WTC11 (cell line): ENCODE data around the gene PPM1L. TPM values are rescaled to one million over a fixed set of nuclear protein-coding genes. Genes with fewer than 3 reads are reported as not detected.

Source experiments
- ATAC-seq: fragments of 200-7000 bp; cut with Tn5 transposase; 2 replicates; pipeline ENCODE4 v1.10.0; 2021; ENCODE audit warnings: mild to moderate bottlenecking, moderate library complexity
- CTCF ChIA-PET: fragments of 300-600 bp; sonication (Branson Sonifier 250); formaldehyde crosslinking; loops from one replicate; lab custom pipeline; 2021; ENCODE audit warnings: antibody characterized with exemption; lab: Charles Lee
- POLR2A ChIA-PET: fragments of 350-600 bp; sonication (Branson Sonifier 250); formaldehyde crosslinking; loops from one replicate; lab custom pipeline; 2021; ENCODE audit warnings: antibody characterized with exemption; lab: Charles Lee
- DNase-seq: peaks from one replicate; pipeline ENCODE4 v3.0.0; 2021; ENCODE audit warnings: low spot score
- H3K27ac Mint-ChIP-seq: 2 replicates; pipeline ENCODE4 v1.8.0; 2021; ENCODE audit warnings: mixed read lengths
- H3K27me3 Mint-ChIP-seq: 2 replicates; pipeline ENCODE4 v1.8.0; 2021; ENCODE audit warnings: low read depth, mild to moderate bottlenecking, moderate library complexity, mixed read lengths
- H3K36me3 Mint-ChIP-seq: 2 replicates; pipeline ENCODE4 v1.8.0; 2021; ENCODE audit warnings: mixed read lengths
- H3K4me1 Mint-ChIP-seq: 2 replicates; pipeline ENCODE4 v1.8.0; 2022; ENCODE audit warnings: mixed read lengths
- H3K4me3 Mint-ChIP-seq: 2 replicates; pipeline ENCODE4 v1.8.0; 2021; ENCODE audit warnings: mild to moderate bottlenecking, moderate library complexity, mixed read lengths
- H3K9me3 Mint-ChIP-seq: 2 replicates; pipeline ENCODE4 v1.8.0; 2021; ENCODE audit warnings: mixed read lengths
- ATF3 ChIP-seq: sonication (generic); formaldehyde crosslinking; conservative IDR thresholded peaks from 2 replicates; pipeline ENCODE4 v1.8.1; 2022; ENCODE audit warnings: mild to moderate bottlenecking, missing genetic modification reagents
- CREM ChIP-seq: sonication (generic); formaldehyde crosslinking; IDR thresholded peaks from 2 replicates; pipeline ENCODE4 v1.8.1; 2022; ENCODE audit warnings: mild to moderate bottlenecking, missing genetic modification reagents, moderate library complexity
- ERG ChIP-seq: fragments of 250-450 bp; sonication (Bioruptor Pico); IDR thresholded peaks from 2 replicates; pipeline ENCODE4 v1.8.0; 2021; ENCODE audit warnings: mild to moderate bottlenecking
- ESRRA ChIP-seq: sonication (generic); formaldehyde crosslinking; IDR thresholded peaks from 2 replicates; pipeline ENCODE4 v1.8.1; 2022; ENCODE audit warnings: mild to moderate bottlenecking, missing genetic modification reagents, borderline replicate concordance
- MYBL2 ChIP-seq: sonication (generic); formaldehyde crosslinking; IDR thresholded peaks from 2 replicates; pipeline ENCODE4 v1.8.1; 2023; ENCODE audit warnings: mild to moderate bottlenecking, moderate library complexity, missing genetic modification reagents
- NR1H2 ChIP-seq: sonication (generic); formaldehyde crosslinking; IDR thresholded peaks from 2 replicates; pipeline ENCODE4 v1.9.0; 2021; ENCODE audit warnings: mild to moderate bottlenecking, moderate library complexity, missing genetic modification reagents
- PRRX2 ChIP-seq: fragments of 250-450 bp; sonication (Bioruptor Pico); IDR thresholded peaks from 2 replicates; pipeline ENCODE4 v1.8.0; 2021; ENCODE audit warnings: mild to moderate bottlenecking
- RELA ChIP-seq: sonication (generic); formaldehyde crosslinking; IDR thresholded peaks from 2 replicates; pipeline ENCODE4 v1.8.1; 2022; ENCODE audit warnings: missing genetic modification reagents, mild to moderate bottlenecking, borderline replicate concordance
- RORB ChIP-seq: fragments of 250-450 bp; sonication (Bioruptor Pico); IDR thresholded peaks from 2 replicates; pipeline ENCODE4 v1.9.0; 2021; ENCODE audit warnings: mild to moderate bottlenecking
- SOX15 ChIP-seq: fragments of 250-450 bp; sonication (Bioruptor Pico); IDR thresholded peaks from 2 replicates; pipeline ENCODE4 v1.9.0; 2021; ENCODE audit warnings: mild to moderate bottlenecking
- STAT6 ChIP-seq: sonication (generic); formaldehyde crosslinking; conservative IDR thresholded peaks from 2 replicates; pipeline ENCODE4 v1.8.1; 2023; ENCODE audit warnings: mild to moderate bottlenecking, low read depth, missing genetic modification reagents, moderate library complexity
- USF1 ChIP-seq: sonication (generic); formaldehyde crosslinking; IDR thresholded peaks from 2 replicates; pipeline ENCODE4 v1.8.0; 2022; ENCODE audit warnings: mild to moderate bottlenecking, missing genetic modification reagents
- ZNF121 ChIP-seq: sonication (generic); formaldehyde crosslinking; IDR thresholded peaks from 2 replicates; pipeline ENCODE4 v1.8.0; 2023; ENCODE audit warnings: missing genetic modification reagents
- ZNF219 ChIP-seq: sonication (generic); formaldehyde crosslinking; IDR thresholded peaks from 2 replicates; pipeline ENCODE4 v1.8.0; 2023; ENCODE audit warnings: missing genetic modification reagents, mild to moderate bottlenecking, borderline replicate concordance
- ZNF423 ChIP-seq: fragments of 250-450 bp; sonication (Bioruptor Pico); IDR thresholded peaks from 2 replicates; pipeline ENCODE4 v2.1.2; 2022; ENCODE audit warnings: mild to moderate bottlenecking, moderate library complexity
- ZNF512 ChIP-seq: sonication (generic); formaldehyde crosslinking; IDR thresholded peaks from 2 replicates; pipeline ENCODE4 v1.8.1; 2022; ENCODE audit warnings: missing genetic modification reagents, borderline replicate concordance
- total RNA-seq: library from RNA; stranded (reverse); gene quantifications from 3 replicates; pipeline ENCODE4 v1.2.3, GENCODE V29; 2021
- TF ChIP-seq, protein P1 (sequence below): sonication (generic); formaldehyde crosslinking; IDR thresholded peaks from 2 replicates; pipeline ENCODE4 v1.8.1; 2023; ENCODE audit warnings: mild to moderate bottlenecking, missing genetic modification reagents, borderline replicate concordance
- TF ChIP-seq, protein P2 (sequence below): sonication (generic); formaldehyde crosslinking; IDR thresholded peaks from 2 replicates; pipeline ENCODE4 v1.8.0; 2022; ENCODE audit warnings: mild to moderate bottlenecking, missing genetic modification reagents

PPM1L gene
- total RNA-seq, 1 experiment from 2014 or later: 18.1 TPM

DNA sequence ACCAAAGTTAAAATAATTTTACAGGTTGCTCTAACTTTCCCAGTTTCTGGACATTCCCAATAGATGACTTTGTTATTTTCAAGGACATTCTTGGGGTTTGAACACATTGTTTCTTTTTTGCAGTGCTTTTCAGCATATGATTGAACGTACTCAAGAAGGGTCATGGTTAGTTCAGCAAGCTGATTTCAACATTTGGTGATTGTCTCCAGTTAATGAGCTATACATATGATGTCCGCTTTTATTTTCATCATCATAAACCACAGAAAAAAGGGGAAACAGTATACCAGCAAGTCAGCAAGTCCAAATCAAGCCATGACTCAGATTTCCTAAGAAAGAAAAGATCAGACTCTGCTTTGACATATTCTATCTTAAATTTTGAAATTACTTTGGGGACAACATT lies 279.7 kb downstream of the PPM1L start:
- DNase-seq: no peak
- TF ChIP-seq RELA (CRISPR knock-in tag): no peak
- Mint-ChIP-seq H3K9me3 (peaks cover 29% of the 10 kb centered on the region), H3K27ac (no peak overlapping the region), H3K4me3 (no peak overlapping the region), H3K27me3 (no peaks in the 10 kb centered on the region; the same call in 1 of the 2 replicates), H3K4me1 (peaks cover 6% of the 10 kb centered on the region), H3K36me3 (peaks cover 17% of the 10 kb centered on the region)
- no peak for ATAC-seq
- POLR2A ChIA-PET: no interaction called here
- CTCF ChIA-PET: no interaction called here

DNA sequence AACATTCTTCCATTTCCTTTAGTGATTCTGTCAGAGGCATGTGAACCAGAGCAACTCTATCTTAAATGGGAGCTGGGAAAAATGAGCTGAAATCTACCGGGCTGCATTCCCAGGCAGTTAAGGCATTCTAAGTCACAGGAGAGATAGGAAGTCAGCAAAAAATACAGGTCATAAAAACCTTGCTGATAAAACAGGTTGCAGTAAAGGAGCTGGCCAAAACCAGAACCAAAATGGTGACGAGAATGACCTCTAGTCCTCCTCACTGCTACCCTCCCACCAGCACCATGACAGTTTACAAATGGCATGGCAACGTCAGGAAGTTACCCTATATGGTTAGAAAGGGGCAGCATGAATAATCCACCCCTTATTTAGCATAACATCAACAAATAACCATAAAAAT lies 282.7 kb downstream of the PPM1L start:
- Mint-ChIP-seq H3K27me3 (no peaks in the 10 kb centered on the region), H3K27ac (no peak overlapping the region), H3K4me3 (no peak overlapping the region), H3K36me3 (peaks cover 14% of the 10 kb centered on the region), H3K4me1 (peaks cover 16% of the 10 kb centered on the region), H3K9me3 (peaks cover 24% of the 10 kb centered on the region)
- POLR2A ChIA-PET: no interaction called here
- ATAC-seq (no peak), DNase-seq (no peak)
- CTCF ChIA-PET: no interaction called here
- TF ChIP-seq RORB (CRISPR knock-in tag) (no peak), USF1 (no peak), ZNF121 (CRISPR knock-in tag) (no peak), ESRRA (CRISPR knock-in tag) (no peak), ERG (CRISPR knock-in tag) (no peak), PRRX2 (CRISPR knock-in tag) (no peak), RELA (CRISPR knock-in tag) (no peak), ATF3 (CRISPR knock-in tag) (no peak), NR1H2 (no peak), MYBL2 (CRISPR knock-in tag) (no peak), SOX15 (CRISPR knock-in tag) (no peak), ZNF512 (CRISPR knock-in tag) (no peak), ZNF219 (CRISPR knock-in tag) (no peak), ZNF423 (no peak), STAT6 (CRISPR knock-in tag) (no peak), CREM (no peak)
- TF ChIP-seq, protein P1, sequence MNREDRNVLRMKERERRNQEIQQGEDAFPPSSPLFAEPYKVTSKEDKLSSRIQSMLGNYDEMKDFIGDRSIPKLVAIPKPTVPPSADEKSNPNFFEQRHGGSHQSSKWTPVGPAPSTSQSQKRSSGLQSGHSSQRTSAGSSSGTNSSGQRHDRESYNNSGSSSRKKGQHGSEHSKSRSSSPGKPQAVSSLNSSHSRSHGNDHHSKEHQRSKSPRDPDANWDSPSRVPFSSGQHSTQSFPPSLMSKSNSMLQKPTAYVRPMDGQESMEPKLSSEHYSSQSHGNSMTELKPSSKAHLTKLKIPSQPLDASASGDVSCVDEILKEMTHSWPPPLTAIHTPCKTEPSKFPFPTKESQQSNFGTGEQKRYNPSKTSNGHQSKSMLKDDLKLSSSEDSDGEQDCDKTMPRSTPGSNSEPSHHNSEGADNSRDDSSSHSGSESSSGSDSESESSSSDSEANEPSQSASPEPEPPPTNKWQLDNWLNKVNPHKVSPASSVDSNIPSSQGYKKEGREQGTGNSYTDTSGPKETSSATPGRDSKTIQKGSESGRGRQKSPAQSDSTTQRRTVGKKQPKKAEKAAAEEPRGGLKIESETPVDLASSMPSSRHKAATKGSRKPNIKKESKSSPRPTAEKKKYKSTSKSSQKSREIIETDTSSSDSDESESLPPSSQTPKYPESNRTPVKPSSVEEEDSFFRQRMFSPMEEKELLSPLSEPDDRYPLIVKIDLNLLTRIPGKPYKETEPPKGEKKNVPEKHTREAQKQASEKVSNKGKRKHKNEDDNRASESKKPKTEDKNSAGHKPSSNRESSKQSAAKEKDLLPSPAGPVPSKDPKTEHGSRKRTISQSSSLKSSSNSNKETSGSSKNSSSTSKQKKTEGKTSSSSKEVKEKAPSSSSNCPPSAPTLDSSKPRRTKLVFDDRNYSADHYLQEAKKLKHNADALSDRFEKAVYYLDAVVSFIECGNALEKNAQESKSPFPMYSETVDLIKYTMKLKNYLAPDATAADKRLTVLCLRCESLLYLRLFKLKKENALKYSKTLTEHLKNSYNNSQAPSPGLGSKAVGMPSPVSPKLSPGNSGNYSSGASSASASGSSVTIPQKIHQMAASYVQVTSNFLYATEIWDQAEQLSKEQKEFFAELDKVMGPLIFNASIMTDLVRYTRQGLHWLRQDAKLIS (CRISPR knock-in tag): no peak
- TF ChIP-seq, protein P2, sequence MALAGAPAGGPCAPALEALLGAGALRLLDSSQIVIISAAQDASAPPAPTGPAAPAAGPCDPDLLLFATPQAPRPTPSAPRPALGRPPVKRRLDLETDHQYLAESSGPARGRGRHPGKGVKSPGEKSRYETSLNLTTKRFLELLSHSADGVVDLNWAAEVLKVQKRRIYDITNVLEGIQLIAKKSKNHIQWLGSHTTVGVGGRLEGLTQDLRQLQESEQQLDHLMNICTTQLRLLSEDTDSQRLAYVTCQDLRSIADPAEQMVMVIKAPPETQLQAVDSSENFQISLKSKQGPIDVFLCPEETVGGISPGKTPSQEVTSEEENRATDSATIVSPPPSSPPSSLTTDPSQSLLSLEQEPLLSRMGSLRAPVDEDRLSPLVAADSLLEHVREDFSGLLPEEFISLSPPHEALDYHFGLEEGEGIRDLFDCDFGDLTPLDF (CRISPR knock-in tag): no peak
